ENCODE results near the gene WDR59. TPM values are rescaled to one million over a fixed set of nuclear protein-coding genes. Genes with fewer than 3 reads are reported as not detected.

WDR59 gene
- total and polyA plus RNA-seq, 2 donors (not counting 3 experiments of a cell fraction or from before 2014, with no cell fraction given), result 51.1 to 60.0 TPM

- no peak overlapping the region for H3K4me2 ChIP-seq (ENCODE audit: insufficient read depth, low read length)
- no peak overlapping the region for H3K4me3 ChIP-seq (replicated peaks in 1 of 3; ENCODE audit: insufficient read depth in 1 of 3, low read depth in 1 of 3, low read length in 3 of 3)
- TF ChIP-seq CTCF (IDR thresholded peaks at IDR 0.05; ENCODE audit: extremely low read depth in 1 of 2, insufficient read depth in 1 of 2, low read depth in 1 of 2, low read length in 2 of 2) (no peak), POLR2A (IDR thresholded peaks at IDR 0.05; ENCODE audit: low read depth, low read length) (no peak), POLR2AphosphoS5 (IDR thresholded peaks at IDR 0.05; ENCODE audit: insufficient read depth, low read depth, low read length) (no peak), EZH2 (IDR thresholded peaks at IDR 0.05; ENCODE audit: borderline replicate concordance, low read depth, low read length, severe bottlenecking) (no peak), FOS (IDR thresholded peaks at IDR 0.05; ENCODE audit: borderline replicate concordance, insufficient read depth, low read length) (no peak), JUN (IDR thresholded peaks at IDR 0.05; ENCODE audit: borderline replicate concordance, insufficient read depth, insufficient read length, low read depth) (no peak), GATA2 (IDR thresholded peaks at IDR 0.05; ENCODE audit: insufficient read depth, insufficient read length, low read depth, low read length) (no peak), MAX (IDR thresholded peaks at IDR 0.05; ENCODE audit: insufficient read depth, insufficient read length) (no peak), MYC (IDR thresholded peaks at IDR 0.05; ENCODE audit: low read depth, low read length) (no peak)
- no TSS peak for BruUV-seq (replicated peaks)
- no peak for DNase-seq (ENCODE audit: low read depth, low spot score)
- POLR2A ChIA-PET, result no interaction called here
- no peak overlapping the region for H3K27ac ChIP-seq (ENCODE audit: insufficient read depth, low read depth, low read length)
- intact Hi-C loops (cut with micrococcal nuclease) (loop anchor here (10.0 kb wide), 1 partner anchor 282 kb away; the partner anchor contains the start of gene MLKL), dilution Hi-C loops (cut with MboI; ENCODE audit: extremely low pct_ligation_motif_present, low sequenced_read_pairs) (no loop called here)
- no peaks in the 10 kb centered on the region for H3K9me3 ChIP-seq (replicated peaks; ENCODE audit: control insufficient read depth, insufficient read depth, low read length)
- H3K36me3 ChIP-seq (ENCODE audit: control insufficient read depth in 2 of 2, extremely low read depth in 1 of 2, insufficient read depth in 2 of 2, low read length in 2 of 2), result no peaks in the 10 kb centered on the region
- H3K9ac ChIP-seq (replicated peaks; ENCODE audit: extremely low read depth, insufficient read depth, low read length), result no peak overlapping the region
- no peak overlapping the region for H2AFZ ChIP-seq (ENCODE audit: low read depth, low read length)
- peaks cover 12% of the 10 kb centered on the region for H3K79me2 ChIP-seq (ENCODE audit: control insufficient read depth, insufficient read depth, low read length)
- no peaks in the 10 kb centered on the region for H3K9me1 ChIP-seq (replicated peaks; ENCODE audit: control insufficient read depth, extremely low read depth, insufficient read depth, low read length)
- CTCF ChIA-PET, result interaction anchor here (3.7 to 4.6 kb wide), 2 partner anchors 10 to 124 kb away, joined by 22 to 23 read pairs; partner anchors contain the start of gene ZNRF1
- H3K27me3 ChIP-seq (ENCODE audit: control insufficient read depth in 2 of 2, insufficient read depth in 2 of 2, low read length in 2 of 2), result peaks cover 0 to 4% of the 10 kb centered on the region in 2 experiments
- no peaks in the 10 kb centered on the region for H4K20me1 ChIP-seq (replicated peaks; ENCODE audit: control insufficient read depth, extremely low read depth, insufficient read depth, low read length)
- no peaks in the 10 kb centered on the region for H3K4me1 ChIP-seq (ENCODE audit: control insufficient read depth, extremely low read depth, insufficient read depth, low read length)
- FAIRE-seq, result no peak
Measured at GRCh38 chr16:74987027-74987681, 2.2 kb upstream of the WDR59 start.
